Fibroblast of the conjunctiva (primary cell): ENCODE measurements around the gene SETMAR.
"Not testable (repeated sequence)": the region's sequence is repeated elsewhere in the genome, so short reads cannot be mapped to it uniquely, and the experiment has no call there.

Experiments
- DNase-seq: peaks from one replicate; pipeline ENCODE4 v3.0.0-alpha.2; 2010; ENCODE audit warnings: low read depth

The SETMAR gene

DNA sequence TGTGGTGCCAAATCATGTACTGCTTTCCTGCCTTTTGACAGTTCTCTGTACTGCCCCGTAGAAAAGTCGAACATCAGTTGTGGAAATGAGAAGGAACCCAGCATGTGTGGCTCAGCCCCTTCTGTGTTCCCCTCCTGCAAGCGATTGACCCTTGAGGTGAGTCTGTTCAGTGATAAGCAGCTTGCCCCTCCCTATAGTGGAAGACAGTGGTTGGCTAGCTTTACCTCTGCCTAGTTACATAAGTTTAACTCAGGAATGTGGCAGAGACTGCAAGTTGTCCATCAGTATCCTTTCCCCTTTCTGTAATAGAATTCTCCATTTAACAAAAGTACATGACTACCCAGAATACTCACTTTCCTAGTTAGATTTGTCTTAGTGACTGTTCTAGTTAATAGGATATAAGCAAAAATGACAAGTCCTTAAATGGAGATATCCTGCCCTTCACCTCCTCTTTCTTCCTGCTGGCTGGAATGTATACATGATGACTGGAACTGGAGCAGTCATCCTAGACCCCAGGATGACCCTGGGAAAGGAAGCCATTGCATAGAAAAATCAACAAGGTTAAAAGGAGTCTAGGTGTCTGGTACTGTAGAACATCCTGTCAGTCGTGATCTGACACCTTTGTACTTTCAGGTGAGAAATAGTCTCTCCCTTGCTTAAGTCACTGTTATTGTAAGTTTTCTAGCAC lies 10.6 kb downstream of the SETMAR start:
- no peak for DNase-seq

GRCh38 chr3:4314688-4315087 lies 11.5 kb downstream of the SETMAR start:
- no peak for DNase-seq

GRCh38 chr3:4320096-4320911 lies 17.1 kb downstream of the SETMAR start:
- DNase-seq, result no peak

GRCh38 chr3:4321732-4322131 lies 18.6 kb downstream of the SETMAR start:
- DNase-seq, result no peak

GRCh38 chr3:4322635-4323034 lies 19.5 kb downstream of the SETMAR start:
- DNase-seq, result peak; percentile 96

DNA sequence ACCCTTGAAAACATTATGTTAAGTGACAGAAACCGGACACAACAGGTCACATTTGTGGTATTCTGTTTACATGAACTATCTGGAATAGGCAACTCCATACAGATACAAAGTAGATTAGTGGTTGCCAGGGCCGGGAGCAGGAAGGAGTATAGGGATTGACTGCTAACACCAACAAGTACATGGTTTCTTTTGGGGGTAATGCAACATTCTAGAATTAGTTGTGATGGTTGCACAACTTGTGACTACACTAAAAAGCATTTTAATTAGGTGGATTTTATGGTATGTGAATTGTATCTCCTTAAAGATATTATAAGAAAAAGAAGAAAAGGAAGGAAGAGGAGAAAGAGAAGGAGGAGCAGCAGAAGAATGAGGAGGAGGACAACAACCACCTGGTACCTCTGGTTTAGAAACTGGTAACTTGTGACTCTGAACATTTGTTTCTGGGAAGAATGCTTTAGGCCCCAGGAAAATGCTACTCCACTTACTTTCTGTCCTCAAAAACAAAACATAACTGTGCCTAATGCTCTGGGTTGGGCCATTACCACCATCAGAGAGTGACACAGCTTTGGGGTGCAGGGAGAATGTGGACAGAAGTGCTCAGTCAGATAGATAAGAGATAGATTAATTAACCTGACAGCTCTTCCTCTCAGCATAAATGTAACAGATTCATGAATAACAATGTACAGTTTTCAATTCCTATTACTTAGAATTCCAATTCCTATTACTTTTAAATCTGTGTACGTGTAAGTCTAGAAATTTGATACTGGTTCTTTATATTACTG lies 20.3 kb downstream of the SETMAR start:
- peak; percentile 37 for DNase-seq

- DNase-seq, result no peak
Measured at GRCh38 chr3:4326868-4327267, 23.7 kb downstream of the SETMAR start.

- DNase-seq, result not testable (repeated sequence)
Measured at GRCh38 chr3:4329806-4330205, 26.6 kb downstream of the SETMAR start.

- DNase-seq, result no peak
Measured at GRCh38 chr3:4332111-4332510, 28.9 kb downstream of the SETMAR start.

DNA sequence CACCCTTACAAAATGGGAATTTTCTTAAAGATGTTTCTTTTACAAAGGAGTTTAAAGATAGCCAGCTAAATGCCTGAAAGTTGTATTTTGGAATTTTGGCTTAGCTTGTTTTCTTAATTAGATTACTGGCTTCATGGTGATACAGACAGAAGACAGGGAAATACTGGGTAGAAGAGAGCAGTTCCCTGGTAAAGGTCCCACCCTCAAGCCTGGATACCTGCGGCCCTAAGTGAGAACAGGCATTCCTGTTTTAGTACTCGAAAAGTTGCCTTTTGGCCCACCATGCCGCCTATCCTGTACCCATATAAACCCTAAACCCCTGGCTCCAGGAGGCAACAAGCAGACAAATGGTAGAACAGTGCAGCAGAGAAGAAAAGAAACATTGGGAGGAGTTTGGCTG lies 29.4 kb downstream of the SETMAR start:
- no peak for DNase-seq

DNA sequence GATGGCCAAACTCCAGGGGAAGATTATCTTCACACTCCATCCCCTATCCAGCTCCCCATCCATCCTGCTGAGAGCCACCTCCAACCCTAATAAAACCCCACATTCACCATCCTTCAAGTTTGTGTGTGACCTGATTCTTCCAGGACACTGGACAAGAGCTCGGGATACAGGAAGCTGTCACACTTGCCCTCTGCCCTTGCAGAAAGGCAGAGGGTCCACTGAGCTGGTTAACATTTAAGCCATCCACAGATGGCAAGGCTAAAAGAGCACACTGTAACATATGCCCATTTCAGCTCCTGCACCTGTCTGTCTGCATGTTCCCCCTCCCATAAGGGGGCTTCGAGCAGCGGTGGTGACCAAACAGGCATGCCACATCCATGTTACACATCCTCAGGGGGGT lies 29.8 kb downstream of the SETMAR start:
- DNase-seq, result no peak

DNA sequence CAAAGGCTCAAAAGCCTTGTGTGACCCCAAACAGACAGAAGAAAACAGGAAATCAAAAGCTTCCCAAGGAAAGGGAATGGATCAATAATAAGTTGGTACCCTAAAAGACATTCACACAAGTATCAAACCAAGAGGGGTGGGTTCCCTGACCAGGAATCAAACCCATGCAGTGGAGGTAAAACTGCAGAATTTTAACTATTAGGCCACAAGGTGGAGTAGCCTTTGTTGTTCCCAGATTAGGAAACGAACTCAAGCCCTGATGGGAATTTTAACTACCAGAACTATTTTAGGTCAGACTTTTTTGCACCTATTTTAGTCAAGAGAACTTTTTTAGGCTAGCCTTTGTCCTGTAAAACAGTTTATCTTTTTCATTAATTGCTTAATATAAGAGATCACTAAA lies 31.4 kb downstream of the SETMAR start:
- no peak for DNase-seq

DNA sequence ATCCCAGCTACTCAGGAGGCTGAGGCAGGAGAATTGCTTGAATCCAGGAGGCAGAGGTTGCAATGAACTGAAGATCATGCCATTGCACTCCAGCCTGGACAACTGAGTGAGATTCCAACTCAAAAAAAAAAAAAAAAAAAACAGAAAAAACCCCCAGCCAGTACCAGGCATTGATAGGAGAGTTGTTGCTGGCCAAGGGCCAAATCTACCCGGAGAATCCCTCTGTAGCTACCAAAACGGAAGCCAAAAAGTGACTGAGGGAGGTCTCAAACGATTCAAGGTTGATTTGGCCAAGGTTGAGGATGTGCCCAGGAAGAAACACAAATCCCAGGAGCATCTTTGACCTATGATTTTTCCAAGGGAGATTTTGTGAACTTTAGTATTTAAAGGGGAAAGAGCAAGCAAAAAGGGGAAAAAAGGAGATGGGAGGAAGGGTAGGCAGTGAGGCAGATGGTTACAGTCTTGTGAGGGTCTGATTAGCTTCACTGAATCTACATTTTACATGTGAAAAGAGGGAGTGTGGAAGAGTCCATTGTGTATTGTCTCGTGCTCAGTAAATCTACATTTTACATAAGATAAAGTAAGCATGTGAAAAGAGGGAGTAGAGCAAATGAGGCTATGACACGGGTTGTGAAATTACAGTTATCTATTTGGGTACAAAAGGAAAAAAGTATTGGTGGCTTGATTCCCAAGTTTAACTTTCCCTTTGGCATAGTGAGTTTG lies 32.8 kb downstream of the SETMAR start:
- DNase-seq, result no peak

- DNase-seq, result no peak
Measured at GRCh38 chr3:4336850-4337546, 33.8 kb downstream of the SETMAR start.

GRCh38 chr3:4338751-4339150 lies 35.6 kb downstream of the SETMAR start:
- DNase-seq, result no peak

DNA sequence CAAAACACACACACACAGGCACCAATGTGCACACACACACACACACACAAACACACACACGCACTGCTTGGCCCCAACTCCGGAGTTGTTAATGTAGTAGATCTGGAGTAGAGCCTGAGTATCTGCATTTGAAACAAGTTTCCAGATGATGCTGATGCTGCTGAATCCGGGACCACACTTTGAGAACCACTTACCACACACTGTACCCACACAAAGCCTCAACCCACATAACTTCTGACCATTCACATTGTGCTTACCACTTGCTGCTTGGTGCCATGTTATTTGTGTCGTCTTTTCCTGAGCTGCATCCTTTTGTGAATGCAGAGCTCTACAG lies 36.9 kb downstream of the SETMAR start:
- DNase-seq, result no peak

DNA sequence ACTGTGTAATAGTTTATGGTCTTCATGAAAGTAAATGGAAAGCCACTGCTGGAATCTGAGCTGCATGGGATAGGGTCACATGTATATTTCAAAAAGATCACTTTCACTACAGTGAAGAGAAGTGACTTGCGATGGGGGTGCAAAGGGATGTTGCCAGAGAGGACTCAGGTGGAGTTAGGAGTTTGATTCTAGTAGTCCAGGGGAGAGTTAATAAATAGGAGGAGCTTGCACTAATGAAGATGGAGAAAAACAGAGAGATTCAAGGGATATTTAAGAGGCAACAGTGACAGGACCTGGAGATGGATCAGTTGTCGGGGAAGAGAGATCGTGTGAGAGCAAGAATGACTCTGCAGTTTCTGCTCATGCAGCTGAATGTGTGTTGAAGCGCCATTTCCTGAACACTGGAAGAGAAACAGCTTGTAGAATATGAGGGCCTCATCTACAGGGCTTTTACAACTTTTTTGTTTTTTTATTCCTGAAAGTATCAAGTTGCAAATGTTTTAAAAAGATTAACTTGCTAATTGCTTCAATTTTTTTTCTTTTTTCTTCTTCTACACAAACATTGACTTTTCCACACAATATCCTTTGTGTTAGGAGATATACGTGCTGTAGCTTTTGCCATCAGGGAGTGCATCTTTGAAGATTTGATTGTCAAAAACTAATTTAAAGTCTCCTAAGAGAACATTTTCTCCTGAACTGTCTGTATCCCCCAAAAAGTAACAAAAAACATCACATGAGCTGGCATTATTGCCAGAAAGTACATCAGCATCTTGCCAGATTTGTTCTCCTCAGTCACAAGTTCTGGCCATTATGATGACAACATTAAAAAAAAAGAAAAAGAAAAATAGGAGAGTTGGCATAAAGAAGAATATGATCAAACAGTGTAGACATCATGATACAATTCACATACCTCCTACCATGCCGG lies 37.5 kb downstream of the SETMAR start:
- DNase-seq, result no peak

DNA sequence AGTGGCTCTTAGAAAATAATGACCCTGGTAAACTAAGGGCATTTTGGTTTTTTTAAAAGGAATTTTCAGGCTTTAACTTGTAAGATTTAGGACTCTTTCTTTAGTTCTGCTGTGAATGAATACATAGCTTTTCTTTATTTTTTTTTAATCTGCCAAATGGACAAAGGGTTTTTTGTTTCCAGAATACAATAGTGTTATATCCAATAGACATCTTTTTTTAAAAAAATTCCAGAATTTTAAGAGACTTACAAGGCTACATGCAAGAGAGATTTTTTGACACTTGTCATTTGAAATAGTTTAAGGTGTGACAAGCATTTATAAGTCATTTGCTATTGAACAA lies 38.1 kb downstream of the SETMAR start:
- no peak for DNase-seq

- no peak for DNase-seq
Measured at GRCh38 chr3:4343258-4343657, 40.1 kb downstream of the SETMAR start.

GRCh38 chr3:4350789-4351163 lies 47.6 kb downstream of the SETMAR start:
- DNase-seq, result peak; percentile 69
